ENCODE measurements around the gene RNF135. TPM values are rescaled to one million over a fixed set of nuclear protein-coding genes. Genes with fewer than 3 reads are reported as not detected.

Gene RNF135
- total RNA-seq, 1 experiment from 2014 or later, result 10.4 TPM

DNA sequence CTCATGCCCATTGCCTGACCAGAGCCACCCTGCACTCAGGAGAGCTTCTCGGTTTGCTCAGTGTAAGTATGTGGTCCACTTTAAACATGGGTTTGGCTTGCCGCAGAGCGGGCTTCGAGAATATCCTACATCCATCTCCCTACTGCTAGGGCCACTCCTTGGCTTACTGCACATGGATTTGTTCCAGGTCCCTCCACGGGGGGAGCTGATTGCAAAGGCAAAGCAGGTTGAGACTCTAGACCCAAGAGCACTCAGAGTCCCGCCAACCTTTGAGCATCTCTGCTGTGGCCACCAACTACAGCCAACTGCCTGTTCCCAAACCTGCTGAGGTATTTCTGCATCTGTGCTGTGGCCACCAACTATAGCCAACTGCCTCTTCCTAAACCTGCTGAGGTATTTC lies 26.4 kb downstream of the RNF135 start:
- intact Hi-C loops (cut with micrococcal nuclease), result no loop called here
- Histone ChIP-seq H3K4me2 (ENCODE audit: low read length) (no peak overlapping the region), H3K9me2 (replicated peaks; ENCODE audit: low read length) (no peaks in the 10 kb centered on the region), H3K9ac (ENCODE audit: low read length) (no peak overlapping the region), H2AFZ (ENCODE audit: low read length) (no peak overlapping the region), H4K20me1 (ENCODE audit: low read length) (no peaks in the 10 kb centered on the region), H3K4me1 (ENCODE audit: insufficient read depth, low read length) (no peaks in the 10 kb centered on the region), H3K27ac (ENCODE audit: low read length) (no peak overlapping the region), H3K27me3 (ENCODE audit: low read length) (no peaks in the 10 kb centered on the region), H3K4me3 (ENCODE audit: low read length) (no peak overlapping the region), H3K9me3 (ENCODE audit: low read length) (no peaks in the 10 kb centered on the region), H3K36me3 (ENCODE audit: low read depth, low read length) (no peaks in the 10 kb centered on the region), H3F3A (ENCODE audit: low read length, unreplicated experiment) (no peaks in the 10 kb centered on the region), H3K79me2 (ENCODE audit: low read length) (no peaks in the 10 kb centered on the region)
- POLR2A ChIA-PET (ENCODE audit: unreplicated experiment), result no interaction called here
- DNase-seq (no peak), ATAC-seq (no peak)
- CTCF ChIA-PET, result no interaction called here
- BruUV-seq (replicated peaks), result no TSS peak
- TF ChIP-seq EZH2 (IDR thresholded peaks at IDR 0.05; ENCODE audit: low read length, unreplicated experiment) (no peak), EZH2phosphoT487 (IDR thresholded peaks at IDR 0.05; ENCODE audit: borderline replicate concordance, low read length) (no peak)
- TF ChIP-seq, protein P1, sequence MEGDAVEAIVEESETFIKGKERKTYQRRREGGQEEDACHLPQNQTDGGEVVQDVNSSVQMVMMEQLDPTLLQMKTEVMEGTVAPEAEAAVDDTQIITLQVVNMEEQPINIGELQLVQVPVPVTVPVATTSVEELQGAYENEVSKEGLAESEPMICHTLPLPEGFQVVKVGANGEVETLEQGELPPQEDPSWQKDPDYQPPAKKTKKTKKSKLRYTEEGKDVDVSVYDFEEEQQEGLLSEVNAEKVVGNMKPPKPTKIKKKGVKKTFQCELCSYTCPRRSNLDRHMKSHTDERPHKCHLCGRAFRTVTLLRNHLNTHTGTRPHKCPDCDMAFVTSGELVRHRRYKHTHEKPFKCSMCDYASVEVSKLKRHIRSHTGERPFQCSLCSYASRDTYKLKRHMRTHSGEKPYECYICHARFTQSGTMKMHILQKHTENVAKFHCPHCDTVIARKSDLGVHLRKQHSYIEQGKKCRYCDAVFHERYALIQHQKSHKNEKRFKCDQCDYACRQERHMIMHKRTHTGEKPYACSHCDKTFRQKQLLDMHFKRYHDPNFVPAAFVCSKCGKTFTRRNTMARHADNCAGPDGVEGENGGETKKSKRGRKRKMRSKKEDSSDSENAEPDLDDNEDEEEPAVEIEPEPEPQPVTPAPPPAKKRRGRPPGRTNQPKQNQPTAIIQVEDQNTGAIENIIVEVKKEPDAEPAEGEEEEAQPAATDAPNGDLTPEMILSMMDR (conservative IDR thresholded peaks at IDR 0.05; ENCODE audit: low read depth, low read length), result no peak

DNA sequence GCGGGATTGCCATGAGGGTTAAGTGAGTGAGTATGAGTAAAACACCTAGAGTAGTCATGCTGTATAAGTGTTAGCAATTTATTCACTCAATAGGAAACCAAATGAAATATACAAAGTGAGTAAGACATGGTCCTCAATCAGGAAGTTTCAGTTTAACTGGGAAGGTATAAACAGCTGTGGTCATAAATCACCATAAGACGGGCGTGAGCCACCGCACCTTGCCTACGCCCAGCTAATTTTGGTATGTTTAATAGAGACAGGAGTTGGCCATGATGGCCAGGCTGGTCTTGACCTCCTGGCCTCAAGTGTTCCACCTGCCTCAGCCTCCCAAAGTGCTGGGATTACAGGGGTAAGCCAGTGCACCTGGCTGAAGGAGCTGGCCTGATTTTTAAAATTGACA lies 27.0 kb downstream of the RNF135 start:
- ChIA-PET CTCF (no interaction called here), POLR2A (ENCODE audit: unreplicated experiment) (no interaction called here)
- TF ChIP-seq, protein P1 (conservative IDR thresholded peaks at IDR 0.05; ENCODE audit: low read depth, low read length), result no peak
- TF ChIP-seq EZH2phosphoT487 (IDR thresholded peaks at IDR 0.05; ENCODE audit: borderline replicate concordance, low read length) (no peak), EZH2 (IDR thresholded peaks at IDR 0.05; ENCODE audit: low read length, unreplicated experiment) (no peak)
- Histone ChIP-seq H3K4me2 (ENCODE audit: low read length) (no peak overlapping the region), H3K9me3 (ENCODE audit: low read length) (no peaks in the 10 kb centered on the region), H3K4me3 (ENCODE audit: low read length) (no peak overlapping the region), H2AFZ (ENCODE audit: low read length) (no peak overlapping the region), H3K9ac (ENCODE audit: low read length) (no peak overlapping the region), H3K79me2 (ENCODE audit: low read length) (no peaks in the 10 kb centered on the region), H3K4me1 (ENCODE audit: insufficient read depth, low read length) (no peaks in the 10 kb centered on the region), H3K36me3 (ENCODE audit: low read depth, low read length) (no peaks in the 10 kb centered on the region), H3K9me2 (replicated peaks; ENCODE audit: low read length) (no peaks in the 10 kb centered on the region), H3K27ac (ENCODE audit: low read length) (no peak overlapping the region), H4K20me1 (ENCODE audit: low read length) (no peaks in the 10 kb centered on the region), H3F3A (ENCODE audit: low read length, unreplicated experiment) (no peaks in the 10 kb centered on the region), H3K27me3 (ENCODE audit: low read length) (no peaks in the 10 kb centered on the region)
- intact Hi-C loops (cut with micrococcal nuclease), result no loop called here
- BruUV-seq (replicated peaks), result no TSS peak
- DNase-seq, result no peak
- no peak for ATAC-seq

DNA sequence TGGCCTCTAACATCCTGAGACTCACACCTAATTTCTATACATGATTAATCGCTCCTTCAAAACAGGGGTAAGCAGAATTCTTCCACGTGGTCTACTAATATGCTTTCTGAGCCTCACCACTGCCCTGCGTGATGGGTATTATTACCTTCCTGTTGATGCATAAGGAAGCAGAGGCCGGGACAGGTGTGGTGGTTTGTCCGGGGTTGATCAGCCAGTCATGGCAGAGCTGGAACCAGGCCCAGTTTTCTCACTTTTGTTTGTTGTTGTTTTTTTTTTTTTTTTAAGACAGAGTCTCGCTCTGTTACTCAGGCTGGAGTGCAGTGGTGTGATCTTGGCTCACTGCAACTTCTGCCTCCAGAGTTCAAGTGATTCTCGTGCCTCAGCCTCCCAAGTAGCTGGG lies 31.2 kb downstream of the RNF135 start:
- CTCF ChIA-PET, result no interaction called here
- Histone ChIP-seq H3K36me3 (ENCODE audit: low read depth, low read length) (no peaks in the 10 kb centered on the region), H3K4me2 (ENCODE audit: low read length) (no peak overlapping the region), H3K4me1 (ENCODE audit: insufficient read depth, low read length) (no peaks in the 10 kb centered on the region), H3K9me2 (replicated peaks; ENCODE audit: low read length) (no peaks in the 10 kb centered on the region), H3K4me3 (ENCODE audit: low read length) (no peak overlapping the region), H3K27me3 (ENCODE audit: low read length) (no peaks in the 10 kb centered on the region), H4K20me1 (ENCODE audit: low read length) (no peaks in the 10 kb centered on the region), H2AFZ (ENCODE audit: low read length) (no peak overlapping the region), H3F3A (ENCODE audit: low read length, unreplicated experiment) (no peaks in the 10 kb centered on the region), H3K9me3 (ENCODE audit: low read length) (no peaks in the 10 kb centered on the region), H3K27ac (ENCODE audit: low read length) (no peak overlapping the region), H3K9ac (ENCODE audit: low read length) (no peak overlapping the region), H3K79me2 (ENCODE audit: low read length) (no peaks in the 10 kb centered on the region)
- ATAC-seq, result no peak
- intact Hi-C loops (cut with micrococcal nuclease), result no loop called here
- TF ChIP-seq, protein P1 (conservative IDR thresholded peaks at IDR 0.05; ENCODE audit: low read depth, low read length), result no peak
- no peak for TF ChIP-seq EZH2 (IDR thresholded peaks at IDR 0.05; ENCODE audit: low read length, unreplicated experiment)
- TF ChIP-seq EZH2phosphoT487 (IDR thresholded peaks at IDR 0.05; ENCODE audit: borderline replicate concordance, low read length), result no peak
- DNase-seq, result no peak
- POLR2A ChIA-PET (ENCODE audit: unreplicated experiment), result no interaction called here
- no TSS peak for BruUV-seq (replicated peaks)

Data from PC-3 (cell line).